Neural cell (in vitro differentiated cells): ENCODE data around the gene NUP210. TPM values are rescaled to one million over a fixed set of nuclear protein-coding genes. Genes with fewer than 3 reads are reported as not detected.
A peak's percentile ranks its signal among the peaks of the same experiment; 100 is the strongest.
"Not testable (repeated sequence)": the region's sequence is repeated elsewhere in the genome, so short reads cannot be mapped to it uniquely, and the experiment has no call there.

Experiments used
- H2AFZ ChIP-seq: fragments of 200-600, 300-800 bp; sonication (generic), shearing (Covaris generic); 2 replicates; pipeline ENCODE4 v1.6.0; 2014; ENCODE audit warnings: low read depth, mild to moderate bottlenecking, antibody characterized with exemption, low read length, moderate library complexity
- H3F3A ChIP-seq: fragments of 200-600 bp; shearing (Covaris generic); 2 replicates; pipeline ENCODE4 v1.6.1; 2016; ENCODE audit warnings: mild to moderate bottlenecking, moderate library complexity, mixed read lengths, antibody characterized with exemption, low read length; ENCODE audit not compliant: insufficient read depth, poor library complexity, severe bottlenecking
- H3K27ac ChIP-seq: fragments of 200-600, 300-800 bp; sonication (generic), shearing (Covaris generic); 2 replicates; pipeline ENCODE4 v1.5.1; 2014; ENCODE audit warnings: mild to moderate bottlenecking, low read length, moderate library complexity
- H3K27me3 ChIP-seq: fragments of 300-800, 200-600 bp; sonication (generic), shearing (Covaris generic); 2 replicates; pipeline ENCODE4 v1.6.0; 2014; ENCODE audit warnings: mild to moderate bottlenecking, low read depth, low read length, moderate library complexity; ENCODE audit not compliant: insufficient read depth
- H3K36me3 ChIP-seq: fragments of 300-800, 200-600 bp; sonication (generic), shearing (Covaris generic); 2 replicates; pipeline ENCODE4 v1.5.1; 2014; ENCODE audit warnings: mild to moderate bottlenecking, antibody characterized with exemption, low read length, moderate library complexity; ENCODE audit not compliant: insufficient read depth
- H3K4me2 ChIP-seq: fragments of 300-800, 200-600 bp; sonication (generic), shearing (Covaris generic); 2 replicates; pipeline ENCODE4 v1.6.0; 2014; ENCODE audit warnings: mild to moderate bottlenecking, low read length
- H3K4me3 ChIP-seq: fragments of 300-800, 200-600 bp; sonication (generic), shearing (Covaris generic); 2 replicates; pipeline ENCODE4 v1.5.1; 2014; ENCODE audit warnings: mild to moderate bottlenecking, low read length, moderate library complexity
- H3K79me2 ChIP-seq: fragments of 200-600 bp; shearing (Covaris generic); replicated peaks from 2 replicates; pipeline ENCODE4 v1.6.0; 2014; ENCODE audit warnings: mild to moderate bottlenecking, low read length, moderate library complexity; ENCODE audit not compliant: insufficient read depth
- H3K9ac ChIP-seq: fragments of 300-800, 200-600 bp; sonication (generic), shearing (Covaris generic); 2 replicates; pipeline ENCODE4 v1.6.1; 2016; ENCODE audit warnings: mild to moderate bottlenecking, low read length, mixed read lengths
- H3K9me2 ChIP-seq: fragments of 200-600 bp; shearing (Covaris generic); 2 replicates; pipeline ENCODE4 v1.6.1; 2016; ENCODE audit warnings: mild to moderate bottlenecking, low read length, mixed read lengths; ENCODE audit not compliant: insufficient read depth
- H3K9me3 ChIP-seq: fragments of 200-600, 300-800 bp; sonication (generic), shearing (Covaris generic); 2 replicates; pipeline ENCODE4 v1.6.1; 2016; ENCODE audit warnings: mild to moderate bottlenecking, mixed run types, low read length, moderate library complexity, mixed read lengths
- H4K20me1 ChIP-seq: fragments of 200-600 bp; shearing (Covaris generic); 2 replicates; pipeline ENCODE4 v1.6.1; 2016; ENCODE audit warnings: mild to moderate bottlenecking, mixed run types; ENCODE audit not compliant: insufficient read depth
- CTCF ChIP-seq: fragments of 450-650 bp; IDR thresholded peaks from 2 replicates; pipeline ENCODE4 v1.5.1; 2014; ENCODE audit warnings: antibody characterized with exemption, mild to moderate bottlenecking, moderate library complexity; ENCODE audit not compliant: poor library complexity, severe bottlenecking
- EP300 ChIP-seq: fragments of 450-650 bp; conservative IDR thresholded peaks from 2 replicates; pipeline ENCODE4 v1.6.1; 2014; ENCODE audit warnings: antibody characterized with exemption, mild to moderate bottlenecking, moderate library complexity; ENCODE audit not compliant: poor library complexity, severe bottlenecking
- EZH2 ChIP-seq: fragments of 200-600, 300-800 bp; shearing (Covaris generic), sonication (generic); IDR thresholded peaks from 2 replicates; pipeline ENCODE4 v1.6.1; 2014; ENCODE audit warnings: antibody characterized with exemption, low read length, borderline replicate concordance, mild to moderate bottlenecking; ENCODE audit not compliant: insufficient read depth, poor library complexity, severe bottlenecking
- MXI1 ChIP-seq: fragments of 450-650 bp; conservative IDR thresholded peaks from 2 replicates; pipeline ENCODE4 v1.6.1; 2014; ENCODE audit warnings: antibody characterized with exemption, mild to moderate bottlenecking; ENCODE audit not compliant: poor library complexity, severe bottlenecking
- POLR2AphosphoS5 ChIP-seq: IDR thresholded peaks from 2 replicates; pipeline ENCODE4 v1.6.1; 2012
- RAD21 ChIP-seq: fragments of 450-650 bp; conservative IDR thresholded peaks from 2 replicates; pipeline ENCODE4 v1.6.1; 2014; ENCODE audit warnings: antibody characterized with exemption, mild to moderate bottlenecking, moderate library complexity
- REST ChIP-seq: IDR thresholded peaks from 2 replicates; pipeline ENCODE4 v1.6.1; 2012; ENCODE audit warnings: borderline replicate concordance
- SMC3 ChIP-seq: fragments of 450-650 bp; conservative IDR thresholded peaks from 2 replicates; pipeline ENCODE4 v1.6.1; 2014; ENCODE audit warnings: antibody characterized with exemption, mild to moderate bottlenecking, moderate library complexity; ENCODE audit not compliant: poor library complexity
- TAF1 ChIP-seq: IDR thresholded peaks from 2 replicates; pipeline ENCODE4 v1.6.1; 2012; ENCODE audit warnings: low read depth
- polyA plus RNA-seq: library from polyadenylated mRNA; depleted of rRNA; stranded (reverse); fragments of >200 nt; gene quantifications from 2 replicates; pipeline ENCODE4 v1.2.3, GENCODE V29; 2014

NUP210 gene
- polyA plus RNA-seq, 1 donor from 2014 or later = 8.2 TPM

GRCh38 chr3:13451301-13451673 lies 31.2 kb upstream of the NUP210 start:
- Histone ChIP-seq H3K27me3 (no peaks in the 10 kb centered on the region), H3K4me3 (peak overlapping the region; percentile 67), H3K27ac (no peak overlapping the region), H3F3A (no peaks in the 10 kb centered on the region), H3K4me2 (peak overlapping the region; percentile 65), H2AFZ (peak overlapping the region; percentile 84), H3K36me3 (no peaks in the 10 kb centered on the region), H3K79me2 (no peaks in the 10 kb centered on the region), H4K20me1 (no peaks in the 10 kb centered on the region), H3K9me3 (no peaks in the 10 kb centered on the region), H3K9me2 (no peaks in the 10 kb centered on the region), H3K9ac (no peak overlapping the region)
- no peak for TF ChIP-seq EZH2
- no peak for TF ChIP-seq TAF1
- TF ChIP-seq RAD21 = no peak
- TF ChIP-seq MXI1 = no peak

- H3K27ac ChIP-seq, H3K9me2 ChIP-seq, H3K4me3 ChIP-seq: not testable (repeated sequence)
Measured at GRCh38 chr3:13442882-13443281, 22.8 kb upstream of the NUP210 start.

GRCh38 chr3:13440204-13440817 lies 20.2 kb upstream of the NUP210 start:
- Histone ChIP-seq H3K27ac (peak overlapping the region; percentile 66), H4K20me1 (no peaks in the 10 kb centered on the region), H3K4me3 (peak overlapping the region; percentile 37), H2AFZ (peak overlapping the region; percentile 24), H3K4me2 (peak overlapping the region; percentile 20), H3K36me3 (no peaks in the 10 kb centered on the region), H3K9me3 (no peaks in the 10 kb centered on the region), H3K79me2 (no peaks in the 10 kb centered on the region), H3K9me2 (no peaks in the 10 kb centered on the region), H3K27me3 (no peaks in the 10 kb centered on the region), H3K9ac (peak overlapping the region; percentile 38), H3F3A (no peaks in the 10 kb centered on the region)
- TF ChIP-seq SMC3 (no peak), EP300 (peak; percentile 49), CTCF (no peak), TAF1 (no peak), MXI1 (no peak), POLR2AphosphoS5 (no peak), EZH2 (no peak), RAD21 (no peak), REST (peak; percentile 33)

More at GRCh38 chr3:13442882-13443281, 22.8 kb upstream of the NUP210 start:
- not testable (repeated sequence) for H3K9ac ChIP-seq, H3K79me2 ChIP-seq, H3F3A ChIP-seq, H4K20me1 ChIP-seq, H2AFZ ChIP-seq, H3K27me3 ChIP-seq, H3K36me3 ChIP-seq, H3K4me2 ChIP-seq, H3K9me3 ChIP-seq

GRCh38 chr3:13436213-13436612 lies 16.1 kb upstream of the NUP210 start:
- H3K27me3 ChIP-seq, H2AFZ ChIP-seq, H3K9me3 ChIP-seq, H3K4me3 ChIP-seq, H3F3A ChIP-seq, H3K36me3 ChIP-seq, H3K4me2 ChIP-seq, H3K79me2 ChIP-seq, H3K27ac ChIP-seq, H3K9ac ChIP-seq, H4K20me1 ChIP-seq, H3K9me2 ChIP-seq: not testable (repeated sequence)
